Measurements from ENCODE around the gene SPINK7. TPM values are rescaled to one million over a fixed set of nuclear protein-coding genes. Genes with fewer than 3 reads are reported as not detected.

Gene SPINK7
- total RNA-seq, 1 donor from 2014 or later, result not detected

GRCh38 chr5:148353634-148354033 lies 41.4 kb downstream of the SPINK7 start:
- no peak for TF ChIP-seq CTCF (conservative IDR thresholded peaks at IDR 0.05)
- Mint-ChIP-seq H3K4me1 (no peaks in the 10 kb centered on the region), H3K36me3 (ENCODE audit: low read depth) (peaks cover 6% of the 10 kb centered on the region), H3K9me3 (no peaks in the 10 kb centered on the region), H3K4me3 (no peak overlapping the region), H3K27ac (ENCODE audit: unreplicated experiment) (no peak overlapping the region), H3K27me3 (ENCODE audit: low read depth) (no peaks in the 10 kb centered on the region)
- no peak for DNase-seq (ENCODE audit: low read depth, low spot score)

- H3K27me3 Mint-ChIP-seq (ENCODE audit: low read depth), result no peaks in the 10 kb centered on the region
- peaks cover 12% of the 10 kb centered on the region for H3K36me3 Mint-ChIP-seq (ENCODE audit: low read depth)
- DNase-seq (ENCODE audit: low read depth, low spot score), result no peak
- TF ChIP-seq CTCF (conservative IDR thresholded peaks at IDR 0.05), result no peak
- H3K9me3 Mint-ChIP-seq, result peaks cover 13% of the 10 kb centered on the region
- no peaks in the 10 kb centered on the region for H3K4me1 Mint-ChIP-seq
- H3K4me3 Mint-ChIP-seq, result no peak overlapping the region
- H3K27ac Mint-ChIP-seq (ENCODE audit: unreplicated experiment), result no peak overlapping the region
Observed at GRCh38 chr5:148364343-148364742, 52.1 kb downstream of the SPINK7 start.

Other genes starting within 250 kb of the SPINK7 start
- 10.6 and 12.9 TPM in 2 replicates for gene SPINK5, start 248.4 kb upstream of the SPINK7 start, total RNA-seq
- gene SPINK14, start 143.9 kb upstream of the SPINK7 start, total RNA-seq, result not detected in 2 replicates
- gene SPINK6, start 109.4 kb upstream of the SPINK7 start, total RNA-seq, result not detected in 2 replicates
- gene MARCOL, start 73.9 kb upstream of the SPINK7 start, total RNA-seq, result not detected in 2 replicates
- not detected in 2 replicates for gene SPINK13, start 43.6 kb upstream of the SPINK7 start, total RNA-seq
- gene SPINK9, start 23.1 kb downstream of the SPINK7 start, total RNA-seq, result not detected in 2 replicates
- 41.0 and 43.8 TPM in 2 replicates for gene FBXO38, start 71.5 kb downstream of the SPINK7 start, total RNA-seq